GM18907 (cell line): ENCODE data around the gene RPRM.
"Not testable (repeated sequence)": the region's sequence is repeated elsewhere in the genome, so short reads cannot be mapped to it uniquely, and the experiment has no call there.

Experiments used
- ATAC-seq: cut with Tn5 transposase; IDR thresholded peaks from one replicate; pipeline ENCODE4 v1.9.1; 2021; ENCODE audit warnings: mild to moderate bottlenecking, moderate library complexity; ENCODE audit not compliant: unreplicated experiment

Gene RPRM

DNA sequence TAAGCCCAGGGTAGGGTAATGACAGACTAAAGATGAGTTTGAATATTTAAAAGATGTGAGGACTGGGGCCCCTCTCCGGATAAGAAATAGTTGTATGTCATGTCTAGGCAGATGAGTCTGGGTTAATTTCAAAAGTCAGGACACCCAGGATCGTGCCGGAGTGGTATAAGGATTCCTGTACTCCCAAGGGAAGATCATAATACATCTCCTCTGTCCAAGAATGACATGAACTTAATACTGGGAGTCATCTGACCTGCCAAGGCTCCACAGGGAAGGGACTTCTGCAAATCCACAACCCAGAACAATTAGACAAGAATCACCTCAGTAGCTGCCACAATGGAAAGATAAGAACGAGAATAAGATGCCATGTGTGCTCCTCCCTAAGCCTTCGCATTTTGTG is 17.1 kb downstream of the RPRM start:
- no peak for ATAC-seq

DNA sequence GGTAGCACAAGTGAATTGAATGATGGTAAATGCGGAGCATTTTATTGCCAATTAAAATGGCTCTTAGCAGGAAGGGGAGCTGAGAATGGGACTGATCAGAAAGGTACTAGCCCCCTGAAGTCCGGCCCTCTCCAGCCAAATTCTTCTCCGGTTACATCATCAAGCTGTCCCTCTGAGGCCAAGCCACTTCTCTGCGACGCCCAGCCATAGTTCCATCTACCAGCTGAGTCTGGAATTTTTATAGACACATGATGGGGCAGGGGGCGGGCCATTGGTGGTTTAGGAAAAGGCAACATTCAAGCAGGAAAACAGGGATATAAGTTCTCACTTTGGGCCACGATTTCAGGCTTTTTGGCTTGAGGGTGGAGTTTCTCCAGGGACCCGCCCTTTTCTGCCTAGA is 22.7 kb downstream of the RPRM start:
- no peak for ATAC-seq

DNA sequence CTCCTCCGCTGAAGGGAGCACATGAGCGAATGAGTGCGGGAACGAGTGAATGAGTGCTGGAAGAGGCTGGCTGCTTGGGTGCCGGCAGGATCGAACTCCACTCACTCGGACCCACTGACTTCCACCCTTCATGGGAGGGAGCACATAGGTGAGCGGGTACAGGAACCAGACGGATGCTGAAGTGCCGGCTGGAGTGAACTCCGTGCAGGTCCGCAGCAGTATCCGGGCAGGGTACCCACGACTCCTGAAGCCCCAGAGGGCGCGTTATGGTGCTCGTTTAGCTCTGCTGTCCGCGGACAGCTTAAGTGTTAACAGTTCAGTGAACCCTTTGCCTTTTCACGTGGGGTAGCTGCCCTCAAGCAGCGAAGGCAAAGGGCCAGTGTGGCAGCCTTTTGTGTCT is 23.2 kb downstream of the RPRM start:
- ATAC-seq, result no peak

DNA sequence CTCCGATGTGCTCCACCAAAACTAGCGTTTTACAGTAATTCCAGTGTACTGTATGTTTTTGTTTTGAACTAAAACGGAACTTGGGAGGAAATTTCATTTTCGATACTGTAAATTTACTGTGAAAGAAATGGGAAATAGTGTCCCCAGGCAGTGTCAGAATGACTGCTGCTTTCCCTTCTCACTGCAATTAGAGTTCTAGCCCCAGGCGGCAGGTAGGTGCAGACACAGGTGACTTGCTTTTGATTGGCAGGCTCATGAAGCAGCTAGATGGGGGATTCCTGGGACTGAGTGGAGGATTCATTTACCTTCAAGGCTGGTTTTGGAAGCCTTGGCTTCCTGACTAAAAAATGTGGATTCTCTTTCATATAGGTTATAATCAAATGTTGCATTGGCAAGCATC is 27.0 kb downstream of the RPRM start:
- no peak for ATAC-seq

GRCh38 chr2:153443106-153443505 is 35.5 kb downstream of the RPRM start:
- no peak for ATAC-seq

DNA sequence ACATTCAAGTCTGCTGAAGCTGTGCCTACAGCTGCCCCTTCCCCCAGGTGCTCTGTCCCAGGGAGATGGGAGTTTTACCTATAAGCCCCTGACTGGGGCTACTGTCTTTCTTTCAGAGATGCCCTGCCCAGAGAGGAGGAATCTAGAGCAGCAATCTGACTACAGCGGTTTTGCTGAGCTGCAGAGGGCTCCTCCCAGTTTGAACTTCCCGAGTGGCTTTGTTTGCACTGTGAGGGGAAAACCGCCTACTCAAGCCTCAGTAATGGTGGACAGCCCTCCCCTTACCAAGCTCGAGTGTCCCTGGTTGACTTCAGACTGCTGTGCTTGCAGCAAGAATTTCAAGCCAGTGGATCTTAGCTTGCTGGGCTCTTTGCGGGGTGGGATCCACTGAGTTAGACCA is 35.9 kb downstream of the RPRM start:
- ATAC-seq, result not testable (repeated sequence)

DNA sequence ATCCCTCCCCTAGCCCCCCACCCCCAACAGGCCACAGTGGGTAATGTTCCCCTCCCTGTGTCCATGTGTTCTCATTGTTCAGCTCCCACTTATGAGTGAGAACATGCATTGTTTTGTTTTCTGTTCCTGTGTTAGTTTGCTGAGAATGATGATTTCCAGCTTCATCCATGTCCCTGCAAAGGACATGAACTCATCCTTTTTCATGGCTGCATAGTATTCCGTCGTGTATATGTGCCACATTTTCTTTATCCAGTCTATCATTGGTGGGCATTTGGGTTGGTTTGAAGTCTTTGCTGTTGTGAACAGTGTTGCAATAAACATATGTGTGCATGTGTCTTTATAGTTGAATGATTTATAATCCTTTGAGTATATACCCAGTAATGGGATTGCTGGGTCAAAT is 38.5 kb downstream of the RPRM start:
- not testable (repeated sequence) for ATAC-seq

- no peak for ATAC-seq
These were observed 45.2 kb downstream of the RPRM start for GRCh38 chr2:153433403-153433802.

DNA sequence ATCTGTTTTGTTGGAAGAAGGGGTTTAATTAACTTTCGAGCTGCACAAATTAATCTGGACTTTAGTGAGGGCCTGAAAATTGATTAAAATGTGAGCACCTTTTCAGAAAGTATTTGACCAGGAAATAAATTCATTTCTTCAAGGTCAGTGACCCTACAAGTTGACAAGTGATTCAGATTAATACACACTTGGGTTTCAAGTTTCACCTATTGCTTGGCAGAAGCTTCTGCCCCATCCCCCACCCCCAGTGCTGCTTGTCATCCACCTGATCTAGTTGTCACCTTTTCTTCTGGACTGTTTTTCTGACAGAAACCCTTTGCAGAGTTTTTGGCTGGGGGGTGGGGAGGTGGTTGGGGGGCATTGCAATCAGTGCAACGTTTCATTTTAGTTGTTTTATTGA is 46.2 kb downstream of the RPRM start:
- no peak for ATAC-seq

DNA sequence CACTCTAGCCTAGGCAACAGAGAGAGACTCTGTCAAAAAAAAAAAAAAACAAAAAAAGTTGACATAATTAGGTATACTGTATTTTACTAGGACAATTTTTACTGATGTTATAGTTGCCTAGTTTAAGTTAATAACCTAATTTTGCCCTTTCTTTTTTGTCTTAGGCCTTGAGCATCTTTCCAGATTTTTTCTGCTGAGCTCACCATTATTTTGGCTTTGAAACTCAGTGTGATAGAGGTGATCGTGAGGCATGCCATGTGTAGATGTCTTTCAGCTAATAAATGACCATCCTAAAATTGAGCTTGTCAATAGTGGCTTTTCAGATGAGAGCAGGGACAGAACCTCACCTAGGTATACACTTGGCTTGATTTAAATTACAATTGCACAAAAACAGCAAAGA is 47.4 kb downstream of the RPRM start:
- no peak for ATAC-seq
